ENCODE measurements around the gene CNTNAP2. TPM values are rescaled to one million over a fixed set of nuclear protein-coding genes. Genes with fewer than 3 reads are reported as not detected.

Gene CNTNAP2
- total and polyA plus RNA-seq, 2 of the 13 experiments (the other 11 are each of a cell fraction or from before 2014, with no cell fraction given) = 0.40 to 0.42 TPM

- H3K27me3 ChIP-seq (ENCODE audit: control insufficient read depth in 1 of 2, insufficient read depth in 2 of 2, low read length in 2 of 2) = no peaks in the 10 kb centered on the region
- H3K9me3 ChIP-seq (ENCODE audit: low read length) = peaks cover 37% of the 10 kb centered on the region
- ATAC-seq (no peak), FAIRE-seq (no peak), DNase-seq (ENCODE audit: low spot score) (no peak)
- no peak overlapping the region for H3K9ac ChIP-seq (ENCODE audit: insufficient read depth, low read depth, low read length)
- BruUV-seq (replicated peaks) = no TSS peak
- H3K4me1 ChIP-seq (ENCODE audit: insufficient read depth, low read length) = no peaks in the 10 kb centered on the region
- H3K4me3 ChIP-seq (replicated peaks in 1 of 3; ENCODE audit: insufficient read depth in 1 of 3, low read depth in 2 of 3, low read length in 3 of 3) = no peak overlapping the region
- ChIA-PET CTCF (ENCODE audit: low intra/inter-chr PET ratio, low total read pairs) (no interaction called here), POLR2A (no interaction called here)
- H3K4me2 ChIP-seq (ENCODE audit: low read depth, low read length) = no peak overlapping the region
- H3K27ac ChIP-seq (ENCODE audit: extremely low read length, insufficient read depth, low read length) = no peak overlapping the region
- TF ChIP-seq TOPORS (CRISPR knock-in tag; IDR thresholded peaks at IDR 0.05) = no peak
- in situ Hi-C loops (cut with HindIII; ENCODE audit: extremely low pct_ligation_motif_present, low pct_unique_long_range_greater_than_20kb) = no loop called here
- intact Hi-C loops (cut with micrococcal nuclease; ENCODE audit: unreplicated experiment) = no loop called here
- no peak overlapping the region for H2AFZ ChIP-seq (ENCODE audit: low read length)
- no peaks in the 10 kb centered on the region for H3K79me2 ChIP-seq (ENCODE audit: insufficient read depth, low read length)
- H3K36me3 ChIP-seq (replicated peaks in 1 of 2; ENCODE audit: control insufficient read depth in 1 of 2, insufficient read depth in 2 of 2, low read length in 2 of 2) = no peaks in the 10 kb centered on the region
- H4K20me1 ChIP-seq (ENCODE audit: insufficient read depth, low read length) = no peaks in the 10 kb centered on the region
These were observed 1179.6 kb downstream of the CNTNAP2 start for GRCh38 chr7:147296201-147296600.

DNA sequence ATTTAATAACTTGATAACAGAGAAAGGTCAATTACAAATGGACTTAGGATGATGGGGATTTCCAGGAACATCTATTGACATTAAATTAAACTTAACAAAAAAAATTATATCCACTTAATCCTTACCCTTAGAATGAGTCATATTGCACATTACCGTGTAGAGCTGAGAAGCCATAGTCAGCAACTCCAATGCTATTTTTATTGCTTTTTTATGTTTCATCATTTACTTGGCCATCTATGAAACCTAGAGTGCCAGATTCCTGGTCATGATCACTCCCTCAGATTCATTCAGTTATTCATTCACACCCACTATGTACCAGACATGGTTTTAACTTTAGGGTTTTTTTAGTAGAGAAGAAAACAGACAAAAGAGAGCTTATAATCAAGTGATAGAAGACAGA lies 1180.4 kb downstream of the CNTNAP2 start:
- Histone ChIP-seq H3K27ac (ENCODE audit: extremely low read length, insufficient read depth, low read length) (no peak overlapping the region), H3K9me3 (ENCODE audit: low read length) (peaks cover 38% of the 10 kb centered on the region), H3K4me1 (ENCODE audit: insufficient read depth, low read length) (no peaks in the 10 kb centered on the region), H3K79me2 (ENCODE audit: insufficient read depth, low read length) (no peaks in the 10 kb centered on the region), H4K20me1 (ENCODE audit: insufficient read depth, low read length) (no peaks in the 10 kb centered on the region), H3K4me2 (ENCODE audit: low read depth, low read length) (no peak overlapping the region), H3K36me3 (replicated peaks in 1 of 2; ENCODE audit: control insufficient read depth in 1 of 2, insufficient read depth in 2 of 2, low read length in 2 of 2) (no peaks in the 10 kb centered on the region), H2AFZ (ENCODE audit: low read length) (no peak overlapping the region), H3K4me3 (replicated peaks in 1 of 3; ENCODE audit: insufficient read depth in 1 of 3, low read depth in 2 of 3, low read length in 3 of 3) (no peak overlapping the region), H3K27me3 (ENCODE audit: control insufficient read depth in 1 of 2, insufficient read depth in 2 of 2, low read length in 2 of 2) (no peaks in the 10 kb centered on the region), H3K9ac (ENCODE audit: insufficient read depth, low read depth, low read length) (no peak overlapping the region)
- BruUV-seq (replicated peaks) = no TSS peak
- DNase-seq (ENCODE audit: low spot score) (no peak), ATAC-seq (no peak), FAIRE-seq (no peak)
- CTCF ChIA-PET (ENCODE audit: low intra/inter-chr PET ratio, low total read pairs) = no interaction called here
- WGBS (ENCODE audit: low lambda C conversion rate) = 9% methylated on average over 1 of the region's 1 CpG
- TF ChIP-seq ZNF740 (CRISPR knock-in tag; IDR thresholded peaks at IDR 0.05) (no peak), NR1H2 (CRISPR knock-in tag; IDR thresholded peaks at IDR 0.05; ENCODE audit: borderline replicate concordance, low read depth) (no peak), THAP11 (CRISPR knock-in tag; IDR thresholded peaks at IDR 0.05) (no peak), SRSF9 (IDR thresholded peaks at IDR 0.05; ENCODE audit: borderline replicate concordance, insufficient read depth, low read depth, low read length, poor library complexity, severe bottlenecking) (no peak), HNRNPLL (IDR thresholded peaks at IDR 0.05; ENCODE audit: low read depth, low read length, poor library complexity, severe bottlenecking) (no peak), HHEX (CRISPR knock-in tag; IDR thresholded peaks at IDR 0.05) (no peak), ZNF563 (CRISPR knock-in tag; IDR thresholded peaks at IDR 0.05) (no peak), ZNF446 (CRISPR knock-in tag; IDR thresholded peaks at IDR 0.05) (no peak), ZNF484 (CRISPR knock-in tag; IDR thresholded peaks at IDR 0.05; ENCODE audit: borderline replicate concordance, low read depth) (no peak)
- intact Hi-C loops (cut with micrococcal nuclease; ENCODE audit: unreplicated experiment) = no loop called here
- in situ Hi-C loops (cut with HindIII; ENCODE audit: extremely low pct_ligation_motif_present, low pct_unique_long_range_greater_than_20kb) = no loop called here
- POLR2A ChIA-PET = no interaction called here
